GM11168 (cell line): Measurements from ENCODE around the gene MMP24.
"Not testable (repeated sequence)": the region's sequence is repeated elsewhere in the genome, so short reads cannot be mapped to it uniquely, and the experiment has no call there.

ENCODE experiments used
- in situ Hi-C: fragments of 300-500 bp; cut with MboI; formaldehyde crosslinking; loops from one replicate; pipeline ENCODE4 v1.12.0; 2022; ENCODE audit warnings: low sequenced_read_pairs; ENCODE audit not compliant: unreplicated experiment

Gene MMP24

DNA sequence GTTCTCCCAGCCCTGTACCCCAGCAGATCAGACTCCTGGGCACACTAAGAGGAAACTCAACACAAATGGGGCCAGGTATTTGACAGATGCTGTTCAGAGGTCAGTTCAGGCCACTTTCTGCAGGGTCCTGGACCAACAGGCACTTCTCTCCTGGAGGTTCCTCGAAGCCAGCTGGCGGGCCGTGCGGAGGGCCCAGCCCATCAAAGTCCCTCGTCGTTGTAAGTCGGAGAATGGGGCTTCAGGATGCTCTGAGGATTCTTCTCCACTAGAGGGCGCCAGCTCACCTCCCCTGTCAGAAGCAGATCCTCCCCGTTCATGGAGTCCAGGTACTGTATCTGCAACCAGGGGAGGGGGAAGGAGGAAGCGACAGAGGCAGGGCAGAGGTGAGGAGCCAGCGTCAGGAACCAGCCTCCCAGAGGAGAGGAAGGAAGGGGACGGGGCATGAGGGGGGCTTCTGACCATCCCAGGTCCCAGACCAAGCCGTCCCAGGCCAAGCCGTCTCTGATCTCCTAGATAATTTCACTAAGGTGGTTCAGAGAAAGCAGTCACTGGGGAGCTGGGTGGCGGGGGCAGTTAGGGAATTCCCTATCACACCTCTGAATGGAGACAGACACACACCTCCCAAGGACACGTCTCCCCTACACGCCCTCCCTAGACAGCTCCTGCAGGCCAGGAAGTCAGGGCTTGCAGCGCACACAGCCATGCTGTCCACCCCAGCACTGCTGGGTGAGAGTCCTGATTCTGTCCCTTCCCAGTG, 77.4 kb downstream of the MMP24 start:
- in situ Hi-C loops, result loop anchor here (5.0 kb wide), 1 partner anchor 148 kb away; no protein-coding TSS in a partner anchor

- in situ Hi-C loops, result loop anchor here (5.0 kb wide), 1 partner anchor 147 kb away; no protein-coding TSS in a partner anchor
These were observed 78.5 kb downstream of the MMP24 start for GRCh38 chr20:35304956-35305355.

- in situ Hi-C loops, result no loop called here
These were observed 79.4 kb downstream of the MMP24 start for GRCh38 chr20:35305682-35306556.

- in situ Hi-C loops, result no loop called here
These were observed 80.5 kb downstream of the MMP24 start for GRCh38 chr20:35306931-35307517.

DNA sequence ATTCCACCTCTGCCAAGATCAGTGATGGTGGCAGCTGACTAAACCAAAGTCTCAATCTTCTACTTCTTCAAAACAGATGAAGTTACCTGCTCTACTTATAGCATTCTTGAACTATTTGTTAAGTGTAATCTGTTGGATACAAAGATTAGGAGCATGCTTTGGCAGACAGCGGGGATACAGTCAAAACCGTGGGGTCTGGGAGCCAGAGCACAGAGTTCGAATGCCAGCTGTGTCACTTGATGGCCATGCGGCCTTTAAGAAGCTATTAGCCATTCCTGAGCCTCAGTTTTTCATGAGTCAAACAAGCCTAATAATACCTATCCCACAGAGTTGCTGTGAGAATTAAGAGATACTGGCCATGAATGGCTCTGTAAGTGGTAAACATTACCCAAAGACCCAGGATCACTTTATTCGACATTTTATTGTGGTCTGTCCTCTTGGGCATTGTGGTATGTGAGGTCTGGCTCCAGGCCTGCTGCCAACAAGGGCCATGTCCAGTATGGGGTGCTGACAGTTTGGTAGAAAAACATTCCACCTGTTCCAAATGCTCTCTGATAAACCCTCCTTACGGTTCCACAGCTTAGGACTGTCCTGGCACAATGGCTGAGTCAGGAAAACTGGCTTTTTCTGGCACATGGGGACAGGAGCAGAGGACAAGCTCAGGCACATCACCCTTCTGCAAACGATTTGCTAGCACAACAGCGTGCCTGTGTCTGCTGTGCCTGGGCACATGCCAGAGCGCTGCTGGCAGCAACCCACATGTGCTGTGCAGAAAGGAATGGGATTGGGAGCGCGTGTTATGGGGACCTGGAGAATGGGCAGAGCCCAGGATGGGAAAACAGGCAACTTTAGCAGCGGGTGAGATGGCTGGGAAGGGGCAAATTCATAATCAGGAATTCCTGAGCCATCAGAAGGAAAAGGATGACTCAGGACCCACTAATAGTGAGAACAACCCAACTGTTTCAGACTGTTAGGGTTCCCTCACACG, 81.5 kb downstream of the MMP24 start:
- in situ Hi-C loops, result no loop called here

GRCh38 chr20:35311409-35311808, 84.9 kb downstream of the MMP24 start:
- in situ Hi-C loops, result no loop called here

- in situ Hi-C loops, result no loop called here
These were observed 85.3 kb downstream of the MMP24 start for GRCh38 chr20:35311822-35312221.

- in situ Hi-C loops, result no loop called here
These were observed 85.8 kb downstream of the MMP24 start for GRCh38 chr20:35312318-35312717.

DNA sequence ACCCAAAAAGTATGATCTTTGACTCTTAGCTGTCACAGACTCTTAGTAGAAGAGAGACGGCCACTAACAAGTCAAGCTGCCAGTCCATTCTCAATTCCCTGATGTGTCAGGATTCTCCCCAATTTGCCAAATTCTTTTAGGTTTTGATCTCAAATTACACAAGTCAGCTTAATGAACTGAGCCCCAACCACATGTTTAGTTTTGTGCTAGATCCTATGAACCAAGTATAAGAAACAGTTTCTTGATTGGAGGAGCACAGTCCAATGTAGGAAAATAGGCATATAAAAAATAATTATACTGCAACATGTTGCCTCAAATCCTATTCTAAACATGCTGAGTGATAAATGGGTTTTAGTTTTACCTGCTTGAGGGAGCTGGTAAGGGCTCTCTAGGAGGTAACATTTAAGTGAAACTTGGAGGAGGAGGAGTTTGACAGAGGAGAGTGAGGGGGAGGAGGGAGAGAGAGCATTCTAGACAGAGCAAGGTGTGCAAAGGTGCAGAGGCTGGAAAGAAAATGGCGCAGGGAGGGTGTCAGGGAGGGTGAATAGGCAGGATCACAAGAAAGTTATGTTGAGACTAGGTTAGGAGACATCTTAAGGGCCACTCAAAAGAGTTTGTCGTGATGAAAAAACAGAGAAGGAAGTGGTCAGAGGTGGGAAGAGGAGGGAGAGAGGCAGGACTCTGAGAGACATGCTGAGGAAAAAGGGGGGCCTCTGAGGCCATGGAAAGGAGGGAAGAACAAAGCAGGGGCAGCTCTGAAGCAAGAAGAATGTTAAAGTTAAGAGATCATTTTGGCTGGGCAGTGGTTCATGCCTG, 88.5 kb downstream of the MMP24 start:
- in situ Hi-C loops, result no loop called here

DNA sequence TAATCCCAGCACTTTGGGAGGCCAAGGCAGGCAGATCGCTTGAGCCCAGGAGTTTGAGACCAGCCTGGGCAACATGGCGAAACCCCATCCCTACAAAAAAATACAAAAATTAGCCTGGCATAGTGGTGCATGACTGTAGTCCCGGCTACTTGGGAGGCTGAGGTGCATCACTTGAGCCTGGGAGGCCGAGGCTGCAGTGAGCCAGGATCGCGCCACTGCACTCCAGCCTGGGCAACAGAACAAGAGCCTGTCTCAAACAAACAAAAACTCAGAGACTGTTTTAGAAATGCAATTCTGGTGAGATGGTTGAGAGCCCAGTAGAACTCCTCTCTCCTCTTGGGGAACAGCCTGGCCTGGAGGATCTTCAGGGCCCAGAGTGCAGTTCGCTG, 89.1 kb downstream of the MMP24 start:
- in situ Hi-C loops, result not testable (repeated sequence)

- in situ Hi-C loops, result no loop called here
These were observed 89.6 kb downstream of the MMP24 start for GRCh38 chr20:35316086-35316485.

GRCh38 chr20:35317416-35318210, 91.1 kb downstream of the MMP24 start:
- in situ Hi-C loops, result no loop called here

DNA sequence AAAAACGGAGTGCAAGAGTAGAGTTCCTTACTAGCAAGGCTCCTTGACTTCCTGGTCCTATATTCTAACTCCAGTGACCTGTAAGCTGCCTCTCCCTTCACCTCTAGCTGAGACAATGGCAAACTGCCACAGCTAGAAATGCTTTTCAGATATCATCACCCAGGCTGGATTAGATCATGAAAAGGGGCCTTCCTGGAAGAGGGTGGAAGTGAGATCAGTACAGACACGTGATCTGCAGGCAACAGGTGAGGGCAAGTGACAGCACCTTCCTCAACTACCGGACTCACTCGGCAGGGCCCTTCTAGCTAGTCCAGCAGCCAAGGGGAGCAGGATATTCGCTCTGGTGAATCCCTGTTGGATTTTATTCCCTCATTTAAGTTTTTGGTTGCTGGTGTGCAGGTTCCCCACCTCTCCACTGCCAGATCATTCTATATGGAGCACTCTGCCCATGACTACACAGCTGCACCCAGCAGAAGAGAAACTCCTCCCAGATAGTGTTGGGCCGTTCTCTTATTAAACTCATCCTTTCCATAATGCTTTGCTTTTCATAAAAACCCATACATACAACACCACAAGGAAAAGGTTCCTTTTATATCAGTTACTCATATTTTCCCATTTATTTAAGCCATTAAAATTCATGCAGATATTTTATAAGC, 92.1 kb downstream of the MMP24 start:
- in situ Hi-C loops, result no loop called here

GRCh38 chr20:35319192-35319870, 92.8 kb downstream of the MMP24 start:
- in situ Hi-C loops, result no loop called here

DNA sequence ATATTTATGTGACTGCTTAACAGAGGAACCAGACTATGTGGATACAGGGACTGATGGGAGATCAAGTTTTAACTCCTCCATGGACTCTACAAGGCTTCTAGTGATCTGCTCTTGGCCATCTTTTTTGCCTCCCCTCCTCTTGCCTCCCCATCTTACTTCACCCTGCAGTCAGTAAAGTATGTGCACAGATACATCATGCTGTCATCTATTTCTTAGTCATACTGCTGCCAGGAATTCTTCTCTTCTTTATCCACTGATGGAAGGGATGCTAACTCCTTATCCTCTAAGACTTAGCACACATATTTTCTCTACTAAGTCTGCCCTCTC, 93.3 kb downstream of the MMP24 start:
- in situ Hi-C loops, result no loop called here

- in situ Hi-C loops, result no loop called here
These were observed 94.1 kb downstream of the MMP24 start for GRCh38 chr20:35320396-35321126.

- in situ Hi-C loops, result no loop called here
These were observed 98.9 kb downstream of the MMP24 start for GRCh38 chr20:35325401-35325800.
